HepG2 (cell line): ENCODE measurements around the gene TMEM267. TPM values are rescaled to one million over a fixed set of nuclear protein-coding genes. Genes with fewer than 3 reads are reported as not detected.
A peak's percentile ranks its signal among the peaks of the same experiment; 100 is the strongest.

ENCODE experiments used
- CCAR2 ChIP-seq: fragments of 200-400 bp; formaldehyde crosslinking; optimal IDR thresholded peaks from 2 replicates; pipeline ENCODE3; 2018; ENCODE audit warnings: low read depth, mild to moderate bottlenecking, low read length, moderate library complexity
- MATR3 ChIP-seq: sonication (generic); formaldehyde crosslinking; IDR thresholded peaks from 2 replicates; pipeline ENCODE4 v1.4.0; 2020; ENCODE audit warnings: missing genetic modification reagents
- NCOR1 ChIP-seq: fragments of 200-600 bp; sonication (generic); IDR thresholded peaks from 2 replicates; pipeline ENCODE4 v1.7.0; 2017; ENCODE audit warnings: antibody characterized with exemption, low read length, borderline replicate concordance
- NFRKB ChIP-seq: fragments of 450-650 bp; IDR thresholded peaks from 2 replicates; pipeline ENCODE4 v1.6.1; 2017
- NR3C1 ChIP-seq: sonication (generic); formaldehyde crosslinking; IDR thresholded peaks from 2 replicates; pipeline ENCODE4 v1.4.0; 2020; ENCODE audit warnings: missing genetic modification reagents
- PCBP2 ChIP-seq: fragments of 200-400 bp; formaldehyde crosslinking; optimal IDR thresholded peaks from 2 replicates; pipeline ENCODE3; 2018; ENCODE audit warnings: low read length, low read depth; ENCODE audit not compliant: poor library complexity, severe bottlenecking
- POLR2A ChIP-seq, 2 experiments: IDR thresholded peaks; 2 replicates each; pipeline ENCODE4 v1.6.1; 2011; ENCODE audit warnings: low read depth in 2 of 2, low read length in 2 of 2, mild to moderate bottlenecking in 1 of 2, moderate library complexity in 1 of 2; ENCODE audit not compliant: insufficient read depth in 1 of 2
- PTBP1 ChIP-seq: fragments of 200-400 bp; formaldehyde crosslinking; IDR thresholded peaks from 2 replicates; pipeline ENCODE4 v1.6.1; 2018; ENCODE audit warnings: low read length, low read depth; ENCODE audit not compliant: poor library complexity, severe bottlenecking
- RBAK ChIP-seq: sonication (generic); formaldehyde crosslinking; IDR thresholded peaks from 2 replicates; pipeline ENCODE4 v1.5.1; 2020; ENCODE audit warnings: mild to moderate bottlenecking, missing genetic modification reagents
- TEAD2 ChIP-seq: sonication (generic); formaldehyde crosslinking; IDR thresholded peaks from 2 replicates; pipeline ENCODE4 v1.9.0; 2021; ENCODE audit warnings: missing genetic modification reagents
- ZNF572 ChIP-seq: sonication (generic); formaldehyde crosslinking; IDR thresholded peaks from 2 replicates; pipeline ENCODE4 v1.5.1; 2020; ENCODE audit warnings: mild to moderate bottlenecking, missing genetic modification reagents
- ZNF709 ChIP-seq: sonication (generic); formaldehyde crosslinking; IDR thresholded peaks from 2 replicates; pipeline ENCODE4 v1.5.0; 2020; ENCODE audit warnings: mild to moderate bottlenecking, missing genetic modification reagents
- ZNF839 ChIP-seq: sonication (generic); formaldehyde crosslinking; IDR thresholded peaks from 2 replicates; pipeline ENCODE4 v1.4.0; 2020; ENCODE audit warnings: missing genetic modification reagents, mild to moderate bottlenecking, borderline replicate concordance
- polyA plus RNA-seq, 8 experiments: library from polyadenylated mRNA; depleted of rRNA in 3 of 8; stranded (reverse) in 7 of 8; unstranded in 1 of 8; fragments of >200 nt; fragmentation: Illumina TruSeq in 4 of 8; extraction: Trizol in 4 of 8; gene quantifications; 2 replicates each; pipeline versions ENCODE4 v1.2.1 to v1.2.3, GENCODE V29; 2011 to 2016; ENCODE audit warnings: low read depth in 4 of 8, missing spikeins in 1 of 8, mixed read lengths in 1 of 8; ENCODE audit not compliant: insufficient read depth in 1 of 8
- total RNA-seq, 5 experiments: library from RNA; depleted of rRNA; stranded (reverse); fragments of >200 nt; fragmentation: Illumina TruSeq; extraction: Trizol; gene quantifications; 2 replicates each; pipeline ENCODE4 v1.2.3, GENCODE V29; 2016; ENCODE audit warnings: low read depth in 1 of 5
- TF ChIP-seq, protein P1 (sequence below): sonication (generic); formaldehyde crosslinking; IDR thresholded peaks from 2 replicates; pipeline ENCODE4 v1.4.0; 2020; ENCODE audit warnings: missing genetic modification reagents
- TF ChIP-seq, protein P2 (sequence below): sonication (generic); formaldehyde crosslinking; IDR thresholded peaks from 2 replicates; pipeline ENCODE4 v1.4.0; 2020; ENCODE audit warnings: mild to moderate bottlenecking, missing genetic modification reagents
- TF ChIP-seq, protein P3 (sequence below): sonication (generic); formaldehyde crosslinking; IDR thresholded peaks from 2 replicates; pipeline ENCODE4 v1.8.1; 2022; ENCODE audit warnings: low read depth, mild to moderate bottlenecking, missing genetic modification reagents
- TF ChIP-seq, protein P4 (sequence below): sonication (generic); formaldehyde crosslinking; IDR thresholded peaks from 2 replicates; pipeline ENCODE4 v1.5.0; 2020; ENCODE audit warnings: mild to moderate bottlenecking, missing genetic modification reagents, borderline replicate concordance
- TF ChIP-seq, protein P5 (sequence below): sonication (generic); formaldehyde crosslinking; IDR thresholded peaks from 2 replicates; pipeline ENCODE4 v1.5.0; 2020; ENCODE audit warnings: mild to moderate bottlenecking, missing genetic modification reagents

Gene TMEM267
- total and polyA plus RNA-seq, 2 of the 13 experiments (the other 11 are each of a cell fraction or from before 2014, with no cell fraction given), result 8.9 to 12.6 TPM

DNA sequence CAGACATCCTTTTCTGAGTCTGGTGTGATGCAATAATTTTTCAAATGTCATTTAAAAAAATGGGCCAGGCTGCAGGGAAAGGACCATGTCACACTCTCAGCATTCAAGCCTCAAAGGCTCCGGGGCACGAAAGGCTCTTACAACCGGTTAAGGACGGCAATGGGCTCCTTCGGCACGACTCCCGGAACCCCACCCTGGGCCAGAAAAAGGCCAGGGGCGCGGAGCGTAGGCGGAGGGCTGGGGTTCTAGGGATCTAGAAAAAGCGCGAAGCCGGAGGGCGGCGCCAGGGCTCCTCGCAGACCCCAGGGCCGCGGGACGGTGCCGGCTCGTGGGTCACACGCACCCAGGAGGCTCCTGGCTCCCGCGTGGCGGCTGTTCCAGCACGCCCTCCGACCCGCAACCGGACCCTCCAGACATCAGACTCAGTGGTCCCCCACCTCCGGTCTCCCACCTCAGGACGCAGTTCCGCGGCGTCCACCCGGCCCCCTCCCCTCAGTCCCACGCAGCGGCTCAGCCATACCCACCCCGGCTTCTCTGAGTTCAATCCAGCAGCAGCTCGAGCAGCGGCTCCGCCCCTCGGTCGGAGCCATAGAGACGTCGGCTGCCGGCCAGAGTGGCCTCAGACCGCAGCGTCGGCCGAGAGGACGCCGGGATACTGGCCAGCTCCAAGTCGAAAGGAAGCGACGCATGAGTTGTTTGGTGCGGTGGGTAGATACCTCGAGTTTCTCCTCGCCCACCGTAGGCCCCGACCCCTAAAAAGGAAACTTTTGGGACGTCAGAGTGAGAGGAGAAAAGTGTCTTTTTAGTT is at the start of gene TMEM267 (continued):
- TF ChIP-seq, protein P1, sequence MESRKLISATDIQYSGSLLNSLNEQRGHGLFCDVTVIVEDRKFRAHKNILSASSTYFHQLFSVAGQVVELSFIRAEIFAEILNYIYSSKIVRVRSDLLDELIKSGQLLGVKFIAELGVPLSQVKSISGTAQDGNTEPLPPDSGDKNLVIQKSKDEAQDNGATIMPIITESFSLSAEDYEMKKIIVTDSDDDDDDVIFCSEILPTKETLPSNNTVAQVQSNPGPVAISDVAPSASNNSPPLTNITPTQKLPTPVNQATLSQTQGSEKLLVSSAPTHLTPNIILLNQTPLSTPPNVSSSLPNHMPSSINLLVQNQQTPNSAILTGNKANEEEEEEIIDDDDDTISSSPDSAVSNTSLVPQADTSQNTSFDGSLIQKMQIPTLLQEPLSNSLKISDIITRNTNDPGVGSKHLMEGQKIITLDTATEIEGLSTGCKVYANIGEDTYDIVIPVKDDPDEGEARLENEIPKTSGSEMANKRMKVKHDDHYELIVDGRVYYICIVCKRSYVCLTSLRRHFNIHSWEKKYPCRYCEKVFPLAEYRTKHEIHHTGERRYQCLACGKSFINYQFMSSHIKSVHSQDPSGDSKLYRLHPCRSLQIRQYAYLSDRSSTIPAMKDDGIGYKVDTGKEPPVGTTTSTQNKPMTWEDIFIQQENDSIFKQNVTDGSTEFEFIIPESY (CRISPR knock-in tag), result no peak
- TF ChIP-seq NR3C1, result no peak
- TF ChIP-seq, protein P2, sequence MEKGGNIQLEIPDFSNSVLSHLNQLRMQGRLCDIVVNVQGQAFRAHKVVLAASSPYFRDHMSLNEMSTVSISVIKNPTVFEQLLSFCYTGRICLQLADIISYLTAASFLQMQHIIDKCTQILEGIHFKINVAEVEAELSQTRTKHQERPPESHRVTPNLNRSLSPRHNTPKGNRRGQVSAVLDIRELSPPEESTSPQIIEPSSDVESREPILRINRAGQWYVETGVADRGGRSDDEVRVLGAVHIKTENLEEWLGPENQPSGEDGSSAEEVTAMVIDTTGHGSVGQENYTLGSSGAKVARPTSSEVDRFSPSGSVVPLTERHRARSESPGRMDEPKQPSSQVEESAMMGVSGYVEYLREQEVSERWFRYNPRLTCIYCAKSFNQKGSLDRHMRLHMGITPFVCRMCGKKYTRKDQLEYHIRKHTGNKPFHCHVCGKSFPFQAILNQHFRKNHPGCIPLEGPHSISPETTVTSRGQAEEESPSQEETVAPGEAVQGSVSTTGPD, result peak; percentile 53; the same call in 1 of the 2 replicates
- no peak for TF ChIP-seq MATR3 (CRISPR knock-in tag)
- TF ChIP-seq NCOR1, result no peak
- peak; percentile 82 to 91 for TF ChIP-seq POLR2A (IDR thresholded peaks at IDR 0.05; ENCODE audit: insufficient read depth in 1 of 2, low read depth in 2 of 2, low read length in 2 of 2)
- TF ChIP-seq ZNF709 (CRISPR knock-in tag), result 0 out of 2 replicates have a peak, but pooled peaks have one; percentile 36
- peak; percentile 65 for TF ChIP-seq CCAR2
- TF ChIP-seq, protein P3, sequence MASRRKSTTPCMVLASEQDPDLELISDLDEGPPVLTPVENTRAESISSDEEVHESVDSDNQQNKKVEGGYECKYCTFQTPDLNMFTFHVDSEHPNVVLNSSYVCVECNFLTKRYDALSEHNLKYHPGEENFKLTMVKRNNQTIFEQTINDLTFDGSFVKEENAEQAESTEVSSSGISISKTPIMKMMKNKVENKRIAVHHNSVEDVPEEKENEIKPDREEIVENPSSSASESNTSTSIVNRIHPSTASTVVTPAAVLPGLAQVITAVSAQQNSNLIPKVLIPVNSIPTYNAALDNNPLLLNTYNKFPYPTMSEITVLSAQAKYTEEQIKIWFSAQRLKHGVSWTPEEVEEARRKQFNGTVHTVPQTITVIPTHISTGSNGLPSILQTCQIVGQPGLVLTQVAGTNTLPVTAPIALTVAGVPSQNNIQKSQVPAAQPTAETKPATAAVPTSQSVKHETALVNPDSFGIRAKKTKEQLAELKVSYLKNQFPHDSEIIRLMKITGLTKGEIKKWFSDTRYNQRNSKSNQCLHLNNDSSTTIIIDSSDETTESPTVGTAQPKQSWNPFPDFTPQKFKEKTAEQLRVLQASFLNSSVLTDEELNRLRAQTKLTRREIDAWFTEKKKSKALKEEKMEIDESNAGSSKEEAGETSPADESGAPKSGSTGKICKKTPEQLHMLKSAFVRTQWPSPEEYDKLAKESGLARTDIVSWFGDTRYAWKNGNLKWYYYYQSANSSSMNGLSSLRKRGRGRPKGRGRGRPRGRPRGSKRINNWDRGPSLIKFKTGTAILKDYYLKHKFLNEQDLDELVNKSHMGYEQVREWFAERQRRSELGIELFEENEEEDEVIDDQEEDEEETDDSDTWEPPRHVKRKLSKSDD (CRISPR knock-in tag), result no peak; the same call in 1 of the 2 replicates
- TF ChIP-seq ZNF572 (CRISPR knock-in tag), result no peak
- TF ChIP-seq PCBP2, result no peak
- TF ChIP-seq RBAK (CRISPR knock-in tag), result no peak
- TF ChIP-seq TEAD2, result no peak
- TF ChIP-seq NFRKB, result no peak
- TF ChIP-seq, protein P4, sequence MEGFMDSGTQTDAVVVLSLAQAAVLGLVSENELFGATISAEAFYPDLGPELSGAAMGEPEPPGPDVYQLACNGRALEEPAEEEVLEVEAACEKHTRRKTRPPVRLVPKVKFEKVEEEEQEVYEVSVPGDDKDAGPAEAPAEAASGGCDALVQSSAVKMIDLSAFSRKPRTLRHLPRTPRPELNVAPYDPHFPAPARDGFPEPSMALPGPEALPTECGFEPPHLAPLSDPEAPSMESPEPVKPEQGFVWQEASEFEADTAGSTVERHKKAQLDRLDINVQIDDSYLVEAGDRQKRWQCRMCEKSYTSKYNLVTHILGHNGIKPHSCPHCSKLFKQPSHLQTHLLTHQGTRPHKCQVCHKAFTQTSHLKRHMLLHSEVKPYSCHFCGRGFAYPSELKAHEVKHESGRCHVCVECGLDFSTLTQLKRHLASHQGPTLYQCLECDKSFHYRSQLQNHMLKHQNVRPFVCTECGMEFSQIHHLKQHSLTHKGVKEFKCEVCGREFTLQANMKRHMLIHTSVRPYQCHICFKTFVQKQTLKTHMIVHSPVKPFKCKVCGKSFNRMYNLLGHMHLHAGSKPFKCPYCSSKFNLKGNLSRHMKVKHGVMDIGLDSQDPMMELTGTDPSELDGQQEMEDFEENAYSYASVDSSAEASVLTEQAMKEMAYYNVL (CRISPR knock-in tag), result no peak; the same call in 1 of the 2 replicates
- TF ChIP-seq PTBP1, result peak; percentile 82
- TF ChIP-seq, protein P5, sequence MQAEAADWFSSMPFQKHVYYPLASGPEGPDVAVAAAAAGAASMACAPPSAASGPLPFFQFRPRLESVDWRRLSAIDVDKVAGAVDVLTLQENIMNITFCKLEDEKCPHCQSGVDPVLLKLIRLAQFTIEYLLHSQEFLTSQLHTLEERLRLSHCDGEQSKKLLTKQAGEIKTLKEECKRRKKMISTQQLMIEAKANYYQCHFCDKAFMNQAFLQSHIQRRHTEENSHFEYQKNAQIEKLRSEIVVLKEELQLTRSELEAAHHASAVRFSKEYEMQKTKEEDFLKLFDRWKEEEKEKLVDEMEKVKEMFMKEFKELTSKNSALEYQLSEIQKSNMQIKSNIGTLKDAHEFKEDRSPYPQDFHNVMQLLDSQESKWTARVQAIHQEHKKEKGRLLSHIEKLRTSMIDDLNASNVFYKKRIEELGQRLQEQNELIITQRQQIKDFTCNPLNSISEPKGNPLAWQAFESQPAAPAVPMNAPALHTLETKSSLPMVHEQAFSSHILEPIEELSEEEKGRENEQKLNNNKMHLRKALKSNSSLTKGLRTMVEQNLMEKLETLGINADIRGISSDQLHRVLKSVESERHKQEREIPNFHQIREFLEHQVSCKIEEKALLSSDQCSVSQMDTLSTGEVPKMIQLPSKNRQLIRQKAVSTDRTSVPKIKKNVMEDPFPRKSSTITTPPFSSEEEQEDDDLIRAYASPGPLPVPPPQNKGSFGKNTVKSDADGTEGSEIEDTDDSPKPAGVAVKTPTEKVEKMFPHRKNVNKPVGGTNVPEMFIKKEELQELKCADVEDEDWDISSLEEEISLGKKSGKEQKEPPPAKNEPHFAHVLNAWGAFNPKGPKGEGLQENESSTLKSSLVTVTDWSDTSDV, result no peak
- TF ChIP-seq ZNF839 (CRISPR knock-in tag), result no peak
